Measurements from ENCODE around the gene KRTAP5-8.

GRCh38 chr11:71532036-71532610 lies 5.7 kb upstream of the KRTAP5-8 start:
- no peak for TF ChIP-seq CTCF (IDR thresholded peaks at IDR 0.05)
- TF ChIP-seq POLR2AphosphoS5 (IDR thresholded peaks at IDR 0.05), result no peak
- TF ChIP-seq POLR2A (IDR thresholded peaks at IDR 0.05), result no peak
